B cell (primary cell): ENCODE results near the gene PALM3. TPM values are rescaled to one million over a fixed set of nuclear protein-coding genes. Genes with fewer than 3 reads are reported as not detected.

Experiments used
- ATAC-seq: fragments of 200-7000 bp; cut with Tn5 transposase; one replicate; pipeline ENCODE4 v1.10.0; 2021; ENCODE audit warnings: low read depth, mild to moderate bottlenecking, moderate number of reproducible peaks, moderate library complexity
- CTCF ChIA-PET: fragments of 350-600 bp; sonication (Branson Sonifier 250); formaldehyde crosslinking; loops from one replicate; lab custom pipeline; 2021; ENCODE audit warnings: antibody characterized with exemption, inconsistent platforms; lab: Charles Lee
- POLR2A ChIA-PET: fragments of 350-600 bp; sonication (Branson Sonifier 250); formaldehyde crosslinking; loops from one replicate; lab custom pipeline; 2021; ENCODE audit warnings: antibody characterized with exemption; lab: Charles Lee
- DNase-seq: peaks from one replicate; pipeline ENCODE4 v3.0.0; 2013
- H2AFZ ChIP-seq: 2 replicates; pipeline ENCODE4 v1.6.1; 2012; ENCODE audit warnings: mild to moderate bottlenecking, low read depth, low read length; ENCODE audit not compliant: insufficient read depth, poor library complexity, severe bottlenecking
- H3K27ac ChIP-seq, 2 donors: 1 replicate in 1 of 2; 2 replicates in 1 of 2; pipeline ENCODE4 v1.5.1; 2012 to 2013; ENCODE audit warnings: low read length in 2 of 2, mild to moderate bottlenecking in 2 of 2, moderate library complexity in 1 of 2
- H3K27me3 ChIP-seq, 4 experiments: fragments of 200-600 bp in 1 of 4; sonication (generic) in 1 of 4; replicated peaks in 1 of 4; 1 replicate in 2 of 4; 2 replicates in 2 of 4; pipeline versions ENCODE4 v1.6.1 to v1.7.0; 2013 to 2016; ENCODE audit warnings: low read length in 3 of 4, mild to moderate bottlenecking in 2 of 4, mixed read lengths in 1 of 4, moderate library complexity in 1 of 4; ENCODE audit not compliant: insufficient read depth in 4 of 4, control insufficient read depth in 3 of 4; ENCODE audit errors: control extremely low read depth in 1 of 4
- H3K36me3 ChIP-seq, 2 experiments: replicated peaks in 1 of 2; 1 replicate in 1 of 2; 2 replicates in 1 of 2; pipeline versions ENCODE4 v1.6.1 to v1.7.1; 2013; ENCODE audit warnings: low read length in 1 of 2; ENCODE audit not compliant: insufficient read depth in 2 of 2, control insufficient read depth in 1 of 2; ENCODE audit errors: control extremely low read depth in 1 of 2, extremely low read depth in 1 of 2
- H3K4me1 ChIP-seq, 2 donors: fragments of 200-600 bp in 1 of 2; sonication (generic) in 1 of 2; 1 replicate in 1 of 2; 2 replicates in 1 of 2; pipeline versions ENCODE4 v1.5.1 to v1.6.1; 2013 to 2017; ENCODE audit warnings: low read length in 2 of 2; ENCODE audit not compliant: control insufficient read depth in 2 of 2, insufficient read depth in 2 of 2
- H3K4me2 ChIP-seq: replicated peaks from 2 replicates; pipeline ENCODE3; 2012; ENCODE audit warnings: mild to moderate bottlenecking, low read depth, low read length; ENCODE audit not compliant: poor library complexity, severe bottlenecking
- H3K4me3 ChIP-seq, 5 experiments: fragments of 200-600 bp in 1 of 5; sonication (generic) in 1 of 5; 1 replicate in 3 of 5; 2 replicates in 2 of 5; pipeline versions ENCODE4 v1.5.1 to v1.7.0; 2011 to 2016; ENCODE audit warnings: low read length in 4 of 5, mild to moderate bottlenecking in 4 of 5, low read depth in 2 of 5, control low read depth in 1 of 5, moderate library complexity in 1 of 5; ENCODE audit not compliant: insufficient read depth in 1 of 5; ENCODE audit errors: control extremely low read depth in 1 of 5, extremely low read depth in 1 of 5
- H3K79me2 ChIP-seq: fragments of 200-600 bp; sonication (generic); one replicate; pipeline ENCODE4 v1.6.0; 2016; ENCODE audit warnings: low read length; ENCODE audit not compliant: control insufficient read depth, insufficient read depth
- H3K9ac ChIP-seq: fragments of 200-600 bp; sonication (generic); 2 replicates; pipeline ENCODE4 v1.6.1; 2017; ENCODE audit warnings: mild to moderate bottlenecking, low read length, moderate library complexity
- H3K9me3 ChIP-seq, 3 donors: one replicate each; pipeline versions ENCODE4 v1.6.1 to v1.7.1; 2013; ENCODE audit warnings: low read length in 2 of 3; ENCODE audit not compliant: control insufficient read depth in 2 of 3, insufficient read depth in 1 of 3; ENCODE audit errors: control extremely low read depth in 1 of 3
- H4K20me1 ChIP-seq: 2 replicates; pipeline ENCODE4 v1.6.0; 2012; ENCODE audit warnings: mild to moderate bottlenecking, low read length; ENCODE audit not compliant: insufficient read depth, control insufficient read depth, poor library complexity, severe bottlenecking
- H3K27ac Mint-ChIP-seq: one replicate; pipeline ENCODE4 v1.8.0; 2021; ENCODE audit warnings: mixed read lengths
- H3K27me3 Mint-ChIP-seq: one replicate; pipeline ENCODE4 v1.8.0; 2021; ENCODE audit warnings: mixed read lengths
- H3K4me1 Mint-ChIP-seq: one replicate; pipeline ENCODE4 v1.8.0; 2021; ENCODE audit warnings: mixed read lengths
- H3K4me3 Mint-ChIP-seq: one replicate; pipeline ENCODE4 v1.8.0; 2021; ENCODE audit warnings: mixed read lengths
- H3K9me3 Mint-ChIP-seq: one replicate; pipeline ENCODE4 v1.8.0; 2022; ENCODE audit warnings: mixed read lengths; ENCODE audit not compliant: insufficient read depth
- CTCF ChIP-seq: fragments of 200-600 bp; IDR thresholded peaks from one replicate; pipeline ENCODE4 v1.8.0; 2022; ENCODE audit warnings: antibody characterized with exemption, mild to moderate bottlenecking
- EZH2 ChIP-seq: IDR thresholded peaks from 2 replicates; pipeline ENCODE4 v1.6.1; 2012; ENCODE audit warnings: borderline replicate concordance, low read depth, mild to moderate bottlenecking, moderate library complexity, low read length; ENCODE audit not compliant: insufficient read depth, poor library complexity, severe bottlenecking
- WGBS: methylation state at CpG from one replicate; pipeline ENCODE4 v1.1.5; 2013; ENCODE audit warnings: missing lambda C conversion rate; ENCODE audit not compliant: insufficient coverage; 5-methylcytosine and 5-hydroxymethylcytosine counted together
- intact Hi-C: fragments of 100-400 bp; cut with micrococcal nuclease; formaldehyde crosslinking; loops from one replicate; pipeline ENCODE4 v1.10.0; 2022
- polyA plus RNA-seq: library from polyadenylated mRNA; depleted of rRNA; stranded (reverse); fragments of >200 nt; gene quantifications from 2 replicates; pipeline ENCODE4 v1.2.3, GENCODE V29; 2012
- total RNA-seq, 2 donors: library from RNA; stranded (reverse); fragments of 120-200 nt in 1 of 2; gene quantifications; 1 replicate in 1 of 2; 2 replicates in 1 of 2; pipeline versions ENCODE4 v1.2.3 to v1.2.4, GENCODE V29; 2013 to 2022

PALM3 gene
- total and polyA plus RNA-seq, 2 donors (not counting 1 experiment from before 2014, with no cell fraction given), result not detected

GRCh38 chr19:14101003-14101545 lies 39.2 kb upstream of the PALM3 start:
- CTCF ChIA-PET, result no interaction called here
- Histone ChIP-seq H3K9ac (no peak overlapping the region), H3K4me2 (no peak overlapping the region), H3K9me3 (no peaks in the 10 kb centered on the region), H3K27me3 (no peaks in the 10 kb centered on the region), H3K4me3 (no peak overlapping the region), H3K27ac (no peak overlapping the region), H4K20me1 (no peaks in the 10 kb centered on the region), H3K36me3 (peaks cover 0 to 41% of the 10 kb centered on the region in 2 experiments), H3K79me2 (peaks cover 2% of the 10 kb centered on the region), H3K4me1 (no peaks in the 10 kb centered on the region), H2AFZ (no peak overlapping the region)
- POLR2A ChIA-PET, result interaction anchor here (0.6 kb wide), 1 partner anchor 287 kb away, joined by 5 read pairs; no protein-coding TSS in a partner anchor
- TF ChIP-seq CTCF, result no peak
- TF ChIP-seq EZH2, result no peak
- no peaks in the 10 kb centered on the region for H3K27me3 Mint-ChIP-seq
- no peaks in the 10 kb centered on the region for H3K4me1 Mint-ChIP-seq
- H3K9me3 Mint-ChIP-seq, result no peaks in the 10 kb centered on the region
- H3K4me3 Mint-ChIP-seq, result no peak overlapping the region
- intact Hi-C loops, result no loop called here
- 96% methylated on average over 4 of the region's 6 CpGs for WGBS
- no peak for DNase-seq
- no peak overlapping the region for H3K27ac Mint-ChIP-seq
- no peak for ATAC-seq

GRCh38 chr19:14097532-14098151 lies 35.8 kb upstream of the PALM3 start:
- intact Hi-C loops, result loop anchor here (10.0 kb wide), 1 partner anchor 823 kb away; no protein-coding TSS in a partner anchor
- H2AFZ ChIP-seq, result no peak overlapping the region
- Mint-ChIP-seq H3K9me3 (peaks cover 8% of the 10 kb centered on the region), H3K4me1 (peaks cover 2% of the 10 kb centered on the region), H3K4me3 (no peak overlapping the region), H3K27ac (no peak overlapping the region), H3K27me3 (no peaks in the 10 kb centered on the region)
- H3K36me3 ChIP-seq, result peaks cover 0 to 31% of the 10 kb centered on the region in 2 experiments
- no peak overlapping the region for H3K4me3 ChIP-seq
- no peaks in the 10 kb centered on the region for H3K79me2 ChIP-seq
- WGBS, result 94% methylated on average over 21 of the region's 21 CpGs
- H3K4me2 ChIP-seq, result no peak overlapping the region
- peaks cover 2 to 9% (median 8%) of the 10 kb centered on the region in 3 donors for H3K9me3 ChIP-seq
- ATAC-seq (no peak), DNase-seq (no peak)
- no peaks in the 10 kb centered on the region for H3K27me3 ChIP-seq
- TF ChIP-seq CTCF (no peak), EZH2 (no peak)
- no peaks in the 10 kb centered on the region for H4K20me1 ChIP-seq
- no peaks in the 10 kb centered on the region for H3K4me1 ChIP-seq
- CTCF ChIA-PET, result no interaction called here
- no peak overlapping the region for H3K27ac ChIP-seq
- no peak overlapping the region for H3K9ac ChIP-seq
- POLR2A ChIA-PET, result no interaction called here
